ENCODE measurements around the gene ASAH2B. TPM values are rescaled to one million over a fixed set of nuclear protein-coding genes. Genes with fewer than 3 reads are reported as not detected.

Gene ASAH2B
- total RNA-seq, 2 experiments from 2014 or later, result 1.5 TPM

Other genes starting within 250 kb of the ASAH2B start
- gene SGMS1, start 116.0 kb upstream of the ASAH2B start, total RNA-seq, result 10 to 100 TPM; 18.9 to 19.9 TPM
- gene A1CF, start 145.7 kb downstream of the ASAH2B start, total RNA-seq, result not detected

Data from activated CD4-positive, alpha-beta memory T cell treated with anti-CD3 and anti-CD28 coated beads, Interleukin-2, amount 10 ng/mL, durations not matched to agents 7 days and 5 days (primary cell).